COLO668 (cell line): ENCODE results near the gene DPYSL5.
A peak's percentile ranks its signal among the peaks of the same experiment; 100 is the strongest.

Source experiments
- DNase-seq: peaks from one replicate; lab custom pipeline; 2025; ENCODE audit not compliant: unreplicated experiment; lab: John Stamatoyannopoulos, UW

DPYSL5 gene

DNA sequence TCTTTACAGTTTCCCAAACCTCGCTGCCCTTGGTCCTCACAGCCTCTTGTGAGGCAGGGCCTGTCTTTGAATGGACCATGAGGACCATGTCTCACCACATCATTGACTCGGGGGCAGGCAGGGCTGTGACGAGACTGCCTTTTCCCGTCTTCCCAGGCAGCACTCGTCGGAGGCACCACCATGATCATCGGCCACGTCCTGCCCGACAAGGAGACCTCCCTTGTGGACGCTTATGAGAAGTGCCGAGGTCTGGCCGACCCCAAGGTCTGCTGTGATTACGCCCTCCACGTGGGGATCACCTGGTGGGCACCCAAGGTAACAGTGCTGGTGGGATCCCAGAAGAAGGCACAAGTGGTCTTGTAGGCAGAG is 76.8 kb downstream of the DPYSL5 start:
- no peak for DNase-seq

DNA sequence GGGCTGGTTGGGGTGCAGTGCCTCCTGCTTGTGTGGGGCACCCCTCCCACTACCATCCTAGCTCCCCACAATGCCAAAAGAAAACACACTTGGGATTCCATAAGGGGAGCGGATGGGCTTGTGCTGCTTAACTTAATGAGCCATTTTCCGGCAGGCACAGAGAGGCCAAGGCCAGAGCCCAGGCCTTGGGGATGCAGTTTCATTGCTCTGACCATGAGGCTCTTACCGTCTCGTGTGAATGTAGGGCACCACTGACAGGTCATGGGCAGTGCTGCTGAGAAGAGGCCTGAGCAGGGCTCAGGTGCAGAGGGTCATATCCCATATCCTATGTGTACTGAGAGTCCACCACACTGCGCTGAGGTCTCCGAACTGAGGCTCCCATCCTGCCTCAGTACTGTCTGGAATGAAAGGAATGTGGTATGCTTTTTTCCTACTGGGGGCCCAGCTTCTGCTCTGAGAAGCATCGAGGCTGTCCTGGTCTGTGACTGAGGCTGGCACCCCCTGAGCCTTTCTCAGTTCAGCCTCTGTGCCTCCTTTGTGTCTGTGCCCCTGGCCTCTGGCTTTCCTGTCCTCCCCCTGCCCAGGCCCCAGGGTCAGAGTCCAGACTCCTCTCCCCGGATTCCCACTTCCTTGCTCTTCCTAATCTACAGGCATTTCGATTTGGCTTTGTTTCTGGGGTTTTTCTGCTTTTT is 77.3 kb downstream of the DPYSL5 start:
- no peak for DNase-seq

DNA sequence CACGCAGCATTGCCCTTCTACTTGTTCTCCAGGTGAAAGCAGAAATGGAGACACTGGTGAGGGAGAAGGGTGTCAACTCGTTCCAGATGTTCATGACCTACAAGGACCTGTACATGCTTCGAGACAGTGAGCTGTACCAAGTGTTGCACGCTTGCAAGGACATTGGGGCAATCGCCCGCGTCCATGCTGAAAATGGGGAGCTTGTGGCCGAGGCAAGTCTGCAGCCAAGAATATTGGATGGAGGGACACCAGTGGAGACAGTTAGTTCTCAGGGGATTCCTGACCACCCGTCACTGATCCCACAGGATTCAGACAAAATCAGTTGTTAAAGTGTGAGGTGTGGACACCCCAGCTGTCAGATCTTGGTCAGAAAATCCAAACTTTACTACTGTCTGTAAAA is 79.3 kb downstream of the DPYSL5 start:
- no peak for DNase-seq

DNA sequence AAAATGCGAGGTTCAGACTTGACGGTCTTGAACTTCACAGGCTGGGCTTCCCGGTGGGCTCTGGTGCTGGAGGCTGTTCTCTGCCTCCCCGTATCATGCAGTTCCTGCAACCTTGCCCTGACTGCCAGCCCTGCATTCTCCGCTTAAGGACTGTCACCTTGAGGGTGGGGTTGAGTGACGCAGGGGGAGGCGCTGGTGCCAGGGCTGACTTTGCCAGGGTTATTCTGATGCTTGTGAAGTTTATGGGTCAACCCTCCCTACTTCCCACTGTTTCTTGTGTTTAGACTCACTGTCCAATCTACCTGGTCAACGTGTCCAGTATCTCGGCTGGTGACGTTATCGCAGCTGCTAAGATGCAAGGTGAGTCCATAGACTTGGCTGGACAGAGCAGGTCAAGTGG is 85.0 kb downstream of the DPYSL5 start:
- DNase-seq: no peak

DNA sequence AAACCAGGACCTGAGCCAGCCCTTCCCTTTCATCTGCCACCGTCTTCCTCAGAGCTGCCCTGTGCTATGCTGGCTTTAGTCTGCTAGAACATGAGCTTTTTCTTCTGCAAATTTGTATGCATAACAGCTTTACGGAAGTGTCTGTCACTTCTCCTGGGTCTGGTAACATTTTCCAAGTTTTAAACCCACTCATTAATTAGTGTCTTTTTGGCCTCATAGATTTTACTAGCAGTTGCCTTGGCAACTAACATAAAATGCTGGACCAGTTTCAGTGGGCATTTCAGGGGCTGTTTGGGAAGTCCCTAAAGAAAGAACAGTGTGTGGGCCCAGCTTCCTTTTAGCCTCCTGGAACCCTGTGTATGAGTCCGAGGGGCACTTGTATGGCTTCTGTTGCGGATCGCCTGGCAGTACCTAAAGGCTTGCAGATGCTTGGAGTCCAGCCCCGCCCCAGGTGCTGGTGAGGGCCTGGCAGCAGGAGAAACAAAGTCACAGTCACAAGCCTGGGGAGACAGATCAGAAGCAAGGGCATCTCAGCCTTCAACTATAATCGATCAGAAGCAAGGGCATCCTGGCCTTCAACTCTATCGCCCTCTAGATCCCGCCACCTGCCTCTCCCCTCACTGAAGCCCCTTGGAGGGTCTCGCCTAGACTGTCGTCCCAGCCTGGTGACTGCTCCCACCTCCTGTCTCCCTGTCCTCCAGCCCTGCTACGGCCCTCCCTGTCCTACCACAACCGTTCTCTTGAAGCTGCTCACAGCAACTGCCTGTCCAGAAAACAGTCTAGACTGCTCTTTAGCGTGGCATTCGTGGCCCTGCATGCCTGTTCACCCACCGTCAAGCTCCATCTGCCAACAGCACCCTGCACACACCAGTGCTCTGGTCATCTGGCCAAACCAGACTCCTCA is 85.8 kb downstream of the DPYSL5 start:
- DNase-seq: no peak

DNA sequence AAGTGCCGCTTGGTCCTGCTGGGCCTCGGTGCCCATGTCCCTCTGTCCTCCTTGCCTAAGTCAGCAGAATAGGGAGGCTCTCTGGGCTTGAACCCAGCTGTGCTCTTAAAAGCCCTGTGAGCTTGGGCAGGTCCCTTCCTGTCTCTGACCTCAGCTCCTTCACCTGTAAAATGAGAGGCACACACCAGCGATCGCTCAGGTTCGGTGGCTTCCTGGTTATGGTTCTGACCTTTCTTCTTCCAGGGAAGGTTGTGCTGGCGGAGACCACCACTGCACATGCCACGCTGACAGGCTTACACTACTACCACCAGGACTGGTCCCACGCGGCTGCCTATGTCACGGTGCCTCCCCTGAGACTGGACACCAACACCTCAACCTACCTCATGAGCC is 86.4 kb downstream of the DPYSL5 start:
- DNase-seq: no peak

DNA sequence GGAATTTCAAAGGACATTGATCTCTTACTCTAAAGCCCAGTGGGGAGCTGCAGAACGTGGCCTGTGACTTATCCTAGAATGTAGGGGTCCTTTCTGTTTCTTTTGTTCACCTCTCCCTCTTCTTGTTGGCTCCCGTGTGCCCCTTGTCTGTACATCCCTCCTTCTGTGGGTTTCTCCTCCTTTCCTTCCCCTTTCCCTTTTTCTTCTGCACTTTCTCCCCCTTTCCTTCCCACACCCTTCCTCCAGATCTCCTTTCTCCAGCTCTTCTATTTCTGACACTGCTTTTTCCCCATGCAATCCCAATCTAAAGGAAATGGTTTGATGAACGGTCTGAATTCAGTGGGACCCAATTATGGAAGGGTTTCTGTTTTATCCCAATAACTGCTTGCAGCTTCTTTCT is 87.1 kb downstream of the DPYSL5 start:
- DNase-seq: no peak

DNA sequence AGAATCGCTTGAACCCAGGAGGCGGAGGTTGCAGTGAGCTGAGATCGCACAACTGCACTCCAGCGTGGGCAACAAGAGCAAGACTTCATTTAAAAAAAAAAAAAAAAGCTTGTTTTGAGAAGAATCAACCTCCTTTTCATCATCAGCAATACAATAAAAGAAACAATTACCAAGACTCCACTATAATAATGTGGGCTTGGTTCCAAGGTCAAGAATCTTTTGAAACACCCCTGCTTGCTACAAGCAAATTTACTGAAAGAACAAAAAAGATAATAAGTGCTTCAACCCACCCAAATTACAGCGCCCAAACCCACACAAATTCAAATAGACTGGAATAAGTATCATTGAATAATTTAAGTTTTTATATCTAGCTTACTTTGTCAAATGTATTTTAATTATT is 88.9 kb downstream of the DPYSL5 start:
- no peak for DNase-seq

DNA sequence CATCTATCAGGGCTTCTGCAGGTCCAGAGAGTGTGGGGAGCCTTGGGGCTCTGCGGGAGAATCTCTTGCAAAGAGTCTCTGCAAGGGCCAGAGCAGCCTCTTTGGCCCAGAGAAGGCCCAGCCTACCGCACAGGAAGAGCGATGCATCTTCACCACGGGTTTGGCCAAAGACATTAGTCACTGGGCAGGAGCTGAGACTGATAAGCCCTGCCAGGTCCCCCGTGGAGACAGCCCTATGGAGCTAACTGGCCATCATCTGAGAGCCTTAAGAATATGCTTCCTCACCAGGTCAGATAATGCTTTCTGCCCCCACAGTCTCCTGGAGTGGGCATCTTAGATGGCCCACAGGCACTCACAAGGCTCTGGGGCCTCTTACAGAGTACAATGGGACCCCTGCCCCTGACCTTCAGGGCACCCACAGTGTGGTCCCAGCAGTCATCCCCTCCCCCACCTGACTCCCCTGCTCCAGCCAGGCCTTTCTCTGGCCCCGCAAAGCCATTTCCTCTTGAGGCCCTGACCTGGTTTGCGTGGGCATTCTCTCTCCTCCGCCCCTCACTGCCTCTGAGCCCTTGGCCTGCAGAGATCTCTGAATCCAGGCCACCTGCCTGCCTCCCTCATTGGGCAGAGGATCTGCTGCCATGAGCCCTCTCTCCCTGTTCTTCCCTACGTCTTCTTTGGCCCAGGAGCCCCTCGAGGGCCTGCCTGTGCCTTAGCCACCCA is 90.6 kb downstream of the DPYSL5 start:
- DNase-seq: no peak

DNA sequence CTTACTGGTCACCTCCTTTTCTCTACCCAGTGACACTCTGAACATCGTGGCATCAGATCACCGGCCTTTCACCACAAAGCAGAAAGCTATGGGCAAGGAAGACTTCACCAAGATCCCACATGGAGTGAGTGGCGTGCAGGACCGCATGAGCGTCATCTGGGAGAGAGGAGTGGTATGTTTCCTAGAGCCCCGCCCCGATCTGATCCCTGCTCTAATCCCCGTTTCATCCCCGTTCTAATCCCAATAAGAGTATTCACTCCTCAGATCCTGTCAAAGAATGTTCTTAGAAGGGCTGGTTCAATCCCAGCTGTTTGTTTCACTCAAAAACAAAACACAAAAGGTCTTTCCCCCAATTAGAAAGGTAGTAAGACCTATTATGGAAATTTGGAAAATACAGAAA is 92.1 kb downstream of the DPYSL5 start:
- DNase-seq: no peak

DNA sequence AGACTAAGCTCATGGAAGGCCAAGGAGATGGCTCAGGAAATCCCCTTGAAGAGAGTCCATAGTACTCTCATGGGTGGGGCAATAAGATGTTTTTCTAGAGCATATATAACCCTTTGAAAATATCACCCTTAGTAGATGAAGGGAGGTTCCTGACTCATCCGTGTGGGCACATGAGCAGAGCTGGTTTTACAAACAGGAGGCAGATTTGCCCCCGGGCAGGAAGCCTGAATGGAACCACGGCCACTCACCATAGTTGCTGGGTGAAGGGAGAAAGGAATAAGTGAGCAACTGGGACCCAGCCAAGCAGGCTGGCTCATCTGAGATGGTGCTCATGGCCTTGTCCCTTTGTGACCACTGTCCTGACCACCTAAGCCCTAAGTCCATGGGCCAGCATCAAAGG is 93.6 kb downstream of the DPYSL5 start:
- no peak for DNase-seq

DNA sequence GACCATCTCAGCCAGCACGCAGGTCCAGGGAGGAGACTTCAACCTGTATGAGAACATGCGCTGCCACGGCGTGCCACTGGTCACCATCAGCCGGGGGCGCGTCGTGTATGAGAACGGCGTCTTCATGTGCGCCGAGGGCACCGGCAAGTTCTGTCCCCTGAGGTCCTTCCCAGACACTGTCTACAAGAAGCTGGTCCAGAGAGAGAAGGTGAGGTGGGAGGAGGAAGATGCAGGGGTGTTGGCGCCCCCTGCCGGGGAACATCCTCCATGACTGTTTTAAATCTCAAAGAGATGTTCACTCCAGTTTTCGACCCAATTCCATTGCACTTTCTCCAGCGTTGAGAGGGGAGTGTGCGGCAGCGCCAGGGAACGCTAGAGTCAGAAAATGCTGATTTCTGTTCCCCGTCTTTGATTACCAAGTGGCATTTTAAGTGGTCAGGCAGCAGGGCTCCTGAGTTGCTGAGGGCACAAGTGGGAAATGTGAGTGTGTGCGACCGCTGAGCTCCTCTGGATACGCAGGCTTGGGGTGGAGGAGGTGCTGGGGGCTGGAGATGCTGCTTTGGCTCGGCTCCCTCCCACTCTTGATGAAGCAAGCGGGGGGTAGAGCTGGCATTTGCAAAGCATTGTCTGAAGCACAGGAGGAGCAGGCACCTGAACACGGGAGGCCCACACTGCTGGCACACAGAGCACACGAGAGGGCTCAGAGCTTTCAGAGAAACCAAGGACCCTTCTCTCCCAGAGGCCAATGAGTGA is 94.8 kb downstream of the DPYSL5 start:
- DNase-seq: peak; percentile 45

DNA sequence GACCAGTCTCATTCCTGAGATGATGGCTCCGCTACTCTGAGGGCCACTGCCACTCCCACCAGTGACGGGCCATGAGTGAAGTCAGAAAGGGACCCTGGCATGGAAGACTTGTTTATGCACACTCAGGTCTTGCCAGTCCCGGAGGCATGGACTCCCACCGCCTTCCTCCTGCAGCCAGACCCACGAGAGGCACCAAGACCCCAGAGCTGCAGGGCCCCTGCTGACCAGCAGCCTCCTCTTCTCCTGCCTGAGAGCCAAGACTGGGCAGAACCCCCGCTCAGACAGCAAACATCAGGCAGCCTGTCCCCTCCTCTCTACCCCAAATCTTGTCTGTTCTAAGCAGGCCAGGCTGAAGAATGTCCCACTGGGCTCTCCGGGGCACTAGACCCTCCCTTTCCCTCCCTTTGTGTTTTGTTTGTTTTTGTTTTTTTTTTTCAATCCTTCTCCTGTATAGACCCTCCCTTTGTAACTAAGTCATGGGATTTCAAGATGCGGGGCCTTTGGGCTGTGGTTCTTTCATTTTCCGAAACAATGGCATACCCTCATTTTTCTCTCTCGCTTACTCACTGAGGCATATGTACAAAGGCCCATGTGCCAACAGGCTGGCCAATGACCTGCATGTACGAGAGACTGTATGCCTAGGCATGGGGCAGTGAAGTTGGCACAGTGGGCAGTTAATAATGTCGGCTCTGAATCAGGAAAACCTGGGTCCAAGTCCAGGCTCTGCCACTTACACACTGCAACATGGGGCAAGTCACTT is 98.2 kb downstream of the DPYSL5 start:
- no peak for DNase-seq

DNA sequence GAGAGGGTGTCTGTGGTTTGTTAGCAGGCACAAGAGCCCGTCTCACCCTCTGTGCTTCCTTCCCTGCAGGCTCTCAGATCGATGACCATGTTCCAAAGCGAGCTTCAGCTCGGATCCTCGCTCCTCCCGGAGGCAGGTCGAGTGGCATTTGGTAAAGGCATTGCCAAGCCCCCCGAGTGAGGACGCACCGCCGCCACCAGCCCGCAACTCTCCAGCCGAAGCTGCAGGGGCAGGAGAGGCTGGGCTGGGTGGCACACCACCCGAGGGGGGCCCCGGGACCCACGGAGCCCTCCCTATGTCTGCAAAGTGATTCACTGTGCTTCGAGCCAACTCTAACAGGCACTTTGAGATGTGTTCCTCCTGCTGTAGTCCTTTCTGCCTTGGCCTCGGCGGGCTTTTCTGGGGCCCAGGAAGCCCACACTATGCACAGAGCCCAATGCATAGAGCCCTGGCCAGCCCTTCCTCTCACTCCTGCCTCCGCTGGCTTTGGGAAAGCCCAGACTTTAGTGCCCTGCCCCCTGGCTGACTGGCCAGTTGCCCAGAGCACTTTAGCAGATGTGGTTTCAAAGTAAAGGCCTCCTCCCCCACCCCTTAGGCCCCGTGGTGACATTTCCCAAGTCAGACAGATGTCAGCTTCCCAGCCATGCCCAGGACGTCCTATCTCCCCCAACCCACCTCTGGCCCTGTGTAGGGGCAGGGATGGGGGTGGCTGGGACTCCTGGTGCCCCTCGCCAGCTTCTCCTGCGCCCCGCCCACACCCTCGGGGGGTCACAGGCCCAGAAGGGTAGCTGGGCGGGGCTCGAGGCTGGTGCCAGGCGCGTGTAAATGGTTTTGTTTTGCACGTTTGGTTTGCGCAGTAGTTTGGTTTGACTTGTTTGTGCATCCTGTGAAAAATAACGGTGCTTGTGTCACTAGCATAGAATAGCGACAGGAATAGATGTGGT is 99.2 kb downstream of the DPYSL5 start:
- peak; percentile 37 for DNase-seq

DNA sequence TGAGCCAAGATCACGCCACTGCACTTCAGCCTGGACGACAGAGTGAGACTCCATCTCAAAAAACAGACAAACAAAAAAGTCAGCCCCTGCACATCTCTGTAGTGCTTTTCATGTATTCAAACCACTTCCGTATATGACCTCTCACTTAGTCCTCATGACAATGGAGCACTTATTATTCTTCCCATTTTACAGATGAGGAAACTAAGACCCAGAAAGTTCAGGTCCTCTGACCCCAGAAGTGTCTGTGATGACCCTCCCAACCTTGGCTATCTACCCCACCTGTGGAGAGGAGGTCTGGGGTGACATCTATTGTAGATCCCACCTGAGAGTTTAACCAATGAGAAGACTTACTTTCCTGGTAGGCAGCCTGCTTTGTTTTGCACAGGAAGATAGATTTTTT is 100.9 kb downstream of the DPYSL5 start:
- DNase-seq: no peak

DNA sequence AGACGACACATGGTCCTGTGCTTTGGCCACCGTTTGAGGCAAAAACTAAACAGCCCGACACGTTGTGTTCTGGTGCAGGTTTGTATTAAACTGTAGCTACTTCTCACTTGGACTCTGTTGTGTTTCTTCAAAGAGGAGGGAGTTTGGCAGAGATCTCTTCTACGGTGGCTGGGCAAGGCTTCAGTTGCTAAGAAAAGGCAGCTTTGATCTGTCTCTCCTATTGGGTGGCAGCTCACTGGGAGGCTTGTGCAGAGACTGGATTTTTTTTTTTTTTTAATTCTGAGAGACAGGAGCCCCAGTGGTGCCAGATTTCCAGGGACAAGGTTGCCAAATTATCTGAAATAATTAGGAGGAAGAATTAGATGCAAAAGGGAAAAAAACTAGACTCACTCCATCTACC is 102.3 kb downstream of the DPYSL5 start:
- DNase-seq: no peak

DNA sequence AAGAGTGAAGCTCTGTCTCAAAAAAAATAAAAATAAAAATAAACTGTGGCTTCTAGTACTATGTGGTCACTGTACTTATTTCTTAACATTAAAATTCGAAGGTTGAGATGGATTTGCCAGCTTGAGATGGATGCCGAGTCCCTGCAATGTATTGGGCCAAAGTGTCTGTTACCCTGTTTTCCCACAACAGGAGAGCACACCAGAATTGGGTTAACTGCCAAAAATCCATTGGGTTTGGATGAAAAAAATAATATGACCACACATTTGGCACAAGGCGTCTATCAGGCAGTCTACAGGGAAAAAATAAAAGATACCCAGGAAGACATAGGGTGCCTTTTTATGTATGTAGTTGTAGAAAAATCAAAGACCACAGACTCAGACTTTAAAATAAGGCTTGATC is 103.3 kb downstream of the DPYSL5 start:
- no peak for DNase-seq

DNA sequence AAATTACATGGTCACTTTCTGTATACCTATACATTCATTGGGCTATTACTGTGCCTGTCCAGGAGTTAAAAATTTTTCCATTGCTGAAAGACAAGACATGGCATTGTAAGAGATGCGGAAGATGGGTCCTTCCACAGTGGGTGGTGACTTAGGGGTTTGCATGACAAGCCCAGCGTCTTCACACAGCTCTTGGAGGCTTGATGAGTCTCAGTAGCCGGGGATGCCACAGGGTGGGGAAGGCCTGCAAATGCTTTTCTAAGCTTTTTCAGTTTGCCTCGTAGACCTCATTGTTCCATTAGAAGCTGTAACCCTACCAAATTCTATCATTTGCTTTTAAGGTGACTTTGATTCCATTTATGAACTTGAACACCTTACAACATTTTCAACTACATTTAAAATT is 104.4 kb downstream of the DPYSL5 start:
- DNase-seq: no peak

DNA sequence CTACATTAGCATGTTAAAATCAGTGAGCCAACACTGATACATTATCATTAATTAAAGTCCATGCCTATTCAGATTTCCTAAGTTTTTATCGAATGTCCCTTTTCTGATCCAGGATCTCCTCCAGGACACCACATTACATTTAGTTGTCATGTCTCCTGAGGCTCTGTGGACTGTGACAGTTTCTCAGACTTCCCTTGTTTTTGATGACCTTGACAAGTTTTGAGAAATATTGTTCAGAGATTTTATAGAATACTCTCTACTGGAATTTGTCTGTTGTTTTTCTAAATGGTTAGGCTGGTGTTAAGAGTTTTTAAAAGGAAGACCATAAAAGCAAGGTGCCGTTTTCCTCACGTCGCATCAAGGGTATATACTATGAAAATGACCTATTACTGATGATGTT is 106.2 kb downstream of the DPYSL5 start:
- DNase-seq: no peak
